HG02981 (cell line): ENCODE results near the gene PPP1R37.
"Not testable (repeated sequence)": the region's sequence is repeated elsewhere in the genome, so short reads cannot be mapped to it uniquely, and the experiment has no call there.

ENCODE experiments used
- ATAC-seq: cut with Tn5 transposase; IDR thresholded peaks from one replicate; pipeline ENCODE4 v1.9.1; 2021; ENCODE audit warnings: mild to moderate bottlenecking, moderate library complexity; ENCODE audit not compliant: unreplicated experiment

PPP1R37 gene

DNA sequence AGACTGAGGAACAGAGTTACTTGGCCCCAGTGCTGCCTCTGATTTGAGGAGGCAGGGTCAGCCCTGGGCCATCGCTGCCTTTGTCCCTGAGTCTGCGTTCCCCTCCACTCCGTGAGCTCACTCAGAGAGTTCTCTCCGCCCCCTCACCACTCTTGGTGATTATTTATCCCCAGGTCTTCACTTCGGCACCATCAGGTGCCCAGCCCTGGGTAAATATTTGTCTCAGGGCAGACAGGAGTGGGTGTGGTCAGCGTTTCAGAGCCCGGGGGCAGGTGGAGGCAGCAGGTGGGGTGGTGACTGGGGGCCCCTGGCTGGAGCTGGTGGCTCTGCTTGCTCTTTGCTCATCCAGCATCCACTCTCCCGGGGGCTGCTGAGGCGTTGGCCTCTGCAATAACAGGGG lies 20.6 kb downstream of the PPP1R37 start:
- no peak for ATAC-seq

DNA sequence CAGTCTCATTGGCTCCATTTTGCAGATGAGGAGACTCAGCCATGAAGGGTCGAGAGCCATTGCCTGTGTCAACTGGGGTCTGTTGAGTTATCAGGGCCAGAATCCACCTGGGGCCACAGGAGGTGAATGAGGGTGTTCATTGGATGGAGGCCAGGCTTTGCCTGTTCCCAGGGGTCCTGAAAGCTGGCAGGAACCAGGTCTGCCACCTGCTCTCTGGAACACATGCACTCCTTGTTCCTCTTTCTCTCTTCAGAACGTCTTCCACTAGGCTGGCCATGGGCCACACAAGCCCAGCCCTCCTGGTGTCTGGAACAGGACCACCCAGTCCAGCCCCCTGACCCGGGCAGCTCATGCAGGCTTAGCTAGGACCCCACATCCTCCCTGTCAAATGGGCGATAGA lies 21.1 kb downstream of the PPP1R37 start:
- no peak for ATAC-seq

- ATAC-seq: no peak
Measured at GRCh38 chr19:45115809-45116615, 23.0 kb downstream of the PPP1R37 start.

DNA sequence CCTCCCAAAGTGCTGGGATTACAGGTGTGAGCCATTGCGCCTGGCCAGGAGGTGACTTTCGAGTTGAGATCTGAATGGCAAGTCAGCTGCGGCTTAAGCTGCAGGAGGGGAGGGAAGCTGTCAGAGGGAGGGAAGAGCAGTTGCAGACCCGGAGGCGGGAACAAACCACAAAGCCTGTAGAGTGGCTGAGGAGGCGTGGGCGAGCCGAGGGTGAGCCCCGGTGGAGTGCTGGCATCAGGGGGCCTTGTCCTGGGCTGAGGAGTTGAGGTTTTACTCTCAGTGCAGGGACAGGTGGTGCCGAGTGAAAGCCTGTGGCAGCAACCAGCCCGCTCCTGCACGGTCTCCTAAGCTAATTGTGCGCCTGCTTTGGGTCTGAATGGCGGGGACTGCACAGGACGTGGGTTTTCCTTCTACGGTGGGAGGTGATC lies 24.2 kb downstream of the PPP1R37 start:
- ATAC-seq: no peak

DNA sequence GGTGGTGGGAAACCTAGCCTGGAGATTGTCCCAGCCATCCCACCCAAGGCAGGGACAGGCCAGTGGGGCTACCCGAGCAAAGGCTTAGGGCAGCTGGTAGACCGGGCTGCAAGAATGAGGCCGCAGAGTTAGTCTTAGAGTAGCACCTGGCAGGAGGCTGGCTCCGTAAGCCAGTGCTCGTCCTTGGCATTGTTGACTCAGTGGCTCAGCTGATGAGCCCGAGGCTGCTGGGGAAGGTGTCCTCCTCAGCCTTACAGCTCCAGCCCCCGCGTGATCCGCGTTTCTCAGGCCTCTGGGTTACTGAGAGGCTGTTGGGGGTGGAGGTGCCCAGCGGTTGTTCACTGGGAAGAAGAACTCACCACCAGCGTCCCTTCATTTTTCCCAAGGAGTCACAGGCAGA lies 24.7 kb downstream of the PPP1R37 start:
- ATAC-seq: no peak

DNA sequence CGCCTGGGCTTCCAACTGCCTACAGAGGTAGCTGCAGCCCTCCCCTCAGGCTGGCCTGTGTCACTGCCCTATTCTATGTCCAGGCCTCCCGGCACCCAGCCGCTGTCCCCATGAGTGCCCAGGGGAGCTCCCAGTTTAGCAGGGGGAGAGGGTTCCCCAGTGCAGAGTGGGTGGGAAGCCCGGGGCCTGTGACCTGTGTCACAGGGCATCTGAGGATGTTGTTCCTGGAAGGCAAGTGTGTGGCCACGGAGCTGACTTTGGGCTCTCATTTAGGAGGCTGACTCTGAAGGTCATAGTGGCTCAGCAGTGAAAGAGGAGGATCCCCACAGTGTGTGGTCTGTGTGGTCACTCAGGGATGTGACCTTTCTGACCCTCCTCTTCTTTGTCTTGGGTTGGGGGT lies 25.1 kb downstream of the PPP1R37 start:
- no peak for ATAC-seq

- not testable (repeated sequence) for ATAC-seq
Measured at GRCh38 chr19:45118591-45119355, 25.8 kb downstream of the PPP1R37 start.

- no peak for ATAC-seq
Measured at GRCh38 chr19:45119582-45119981, 26.6 kb downstream of the PPP1R37 start.

GRCh38 chr19:45121827-45122345 lies 28.9 kb downstream of the PPP1R37 start:
- no peak for ATAC-seq

- ATAC-seq: no peak
Measured at GRCh38 chr19:45122832-45123231, 29.9 kb downstream of the PPP1R37 start.

DNA sequence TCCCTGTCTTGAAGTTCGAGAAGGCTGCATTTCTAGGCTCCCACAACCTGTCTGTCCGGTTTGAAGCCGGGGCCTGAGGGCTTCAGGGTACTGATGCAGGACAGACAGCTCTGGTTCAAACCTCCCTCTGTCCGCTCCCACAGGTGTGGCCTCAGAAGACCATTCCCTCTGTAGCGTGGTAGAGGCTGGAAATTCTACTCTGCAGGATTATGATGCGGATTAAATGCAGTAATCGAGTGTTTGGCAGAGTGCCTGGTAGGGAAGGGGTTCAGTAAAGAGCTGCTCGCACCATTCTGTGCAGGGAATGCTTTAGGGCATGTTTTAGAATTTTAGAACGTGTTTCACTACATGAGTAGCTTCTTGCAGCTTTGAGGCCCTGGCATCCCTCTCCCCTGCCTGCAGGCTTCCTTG lies 30.5 kb downstream of the PPP1R37 start:
- ATAC-seq: no peak

DNA sequence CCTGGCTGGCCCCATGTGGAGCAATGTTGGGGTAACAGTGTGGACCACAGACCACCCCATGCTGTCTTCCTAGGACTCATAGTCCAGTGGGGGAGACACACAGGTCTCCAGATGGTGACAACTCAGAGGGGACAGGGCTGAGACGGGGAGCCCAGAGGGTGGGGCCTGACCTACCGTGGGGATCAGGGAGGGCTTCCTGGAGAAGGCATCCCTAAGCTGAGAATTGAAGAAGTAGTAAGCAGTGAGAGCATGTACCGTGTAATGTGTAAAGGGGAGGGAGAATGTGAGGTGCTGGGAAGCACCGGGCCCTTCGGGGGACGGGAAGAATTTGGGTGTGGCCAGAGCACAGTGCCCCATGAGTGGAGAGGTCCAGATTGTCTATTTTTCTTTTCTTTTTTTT lies 31.0 kb downstream of the PPP1R37 start:
- no peak for ATAC-seq

DNA sequence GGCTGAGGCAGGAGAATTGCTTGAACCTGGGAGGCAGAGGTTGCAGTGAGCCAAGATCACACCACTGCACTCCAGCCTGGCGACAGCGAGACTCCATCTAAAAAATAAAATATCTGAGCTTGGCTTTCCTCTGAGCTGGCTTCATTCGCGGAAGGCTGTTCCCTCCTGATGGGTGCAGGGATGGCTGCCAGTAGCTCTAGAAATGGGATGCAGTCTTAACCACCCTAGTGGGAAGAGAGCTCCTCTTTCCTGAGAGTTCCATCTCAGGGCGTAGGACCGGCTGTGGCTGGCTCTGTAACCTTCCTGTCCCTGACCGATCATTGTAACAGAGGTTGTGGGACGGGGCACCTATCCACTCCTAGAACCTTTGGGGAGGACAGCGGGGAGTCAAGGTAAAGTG lies 32.4 kb downstream of the PPP1R37 start:
- no peak for ATAC-seq

GRCh38 chr19:45125975-45126493 lies 33.1 kb downstream of the PPP1R37 start:
- ATAC-seq: no peak

DNA sequence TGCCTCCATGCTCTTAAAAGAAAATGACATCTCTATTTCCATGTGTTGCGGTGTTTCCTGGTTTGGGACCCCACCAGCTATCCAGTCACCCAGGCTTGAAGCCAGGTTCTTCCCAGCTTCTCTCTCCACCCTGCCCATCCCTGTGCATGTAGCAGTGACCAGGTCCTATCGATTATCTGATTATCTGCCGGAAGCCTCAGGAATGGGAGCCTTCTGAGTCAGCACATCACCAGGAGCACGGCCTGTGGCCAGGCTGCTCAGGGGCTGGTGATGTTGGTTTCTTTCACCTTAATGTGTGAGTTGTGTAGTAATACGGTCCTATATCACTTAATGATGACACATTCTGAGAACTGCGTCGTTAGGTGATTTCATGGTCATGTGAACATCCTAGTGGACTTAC lies 33.7 kb downstream of the PPP1R37 start:
- ATAC-seq: no peak

DNA sequence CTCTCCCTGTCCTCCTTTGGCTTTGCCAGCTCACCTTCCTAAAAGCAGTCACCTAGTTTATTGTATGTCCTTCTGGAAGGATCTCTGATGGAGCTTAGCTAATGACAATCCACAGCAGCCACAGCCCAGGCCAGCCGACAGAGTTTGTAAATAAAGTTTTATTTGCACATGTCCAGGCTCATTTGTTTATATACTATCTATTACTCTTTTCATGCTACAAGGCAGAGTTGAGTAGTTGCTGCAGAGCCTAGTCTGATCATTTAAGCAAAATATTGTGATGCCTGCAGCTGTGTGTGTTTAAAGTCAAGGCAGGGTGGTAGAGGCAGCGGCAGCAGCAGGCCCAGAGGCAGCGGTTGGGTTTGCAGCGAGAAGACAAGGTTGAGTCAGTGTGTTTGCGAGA lies 35.2 kb downstream of the PPP1R37 start:
- ATAC-seq: no peak

GRCh38 chr19:45128806-45129205 lies 35.8 kb downstream of the PPP1R37 start:
- ATAC-seq: no peak

DNA sequence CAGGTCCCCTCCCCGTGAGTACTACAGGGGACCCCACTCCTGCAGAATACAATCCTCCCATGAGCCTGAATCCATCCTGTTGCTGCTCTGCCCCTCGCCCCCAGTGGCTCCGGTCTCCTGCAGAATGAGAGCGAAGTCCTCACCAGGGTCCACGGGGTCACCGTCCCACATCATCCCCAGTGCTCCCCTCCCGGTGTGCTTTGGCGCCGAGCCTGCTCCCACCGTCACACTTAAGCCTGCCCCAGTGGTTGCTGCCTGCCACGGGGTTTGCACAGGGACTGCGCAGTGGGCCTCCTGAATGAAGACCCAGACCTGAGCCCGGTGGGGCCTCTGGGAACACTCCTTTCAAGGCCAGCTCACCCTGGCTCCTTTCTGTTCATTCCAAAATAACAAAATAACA lies 37.3 kb downstream of the PPP1R37 start:
- no peak for ATAC-seq

GRCh38 chr19:45130888-45131615 lies 38.1 kb downstream of the PPP1R37 start:
- ATAC-seq: no peak

- no peak for ATAC-seq
Measured at GRCh38 chr19:45133661-45134060, 40.7 kb downstream of the PPP1R37 start.
